ENCODE data around the gene DZANK1. TPM values are rescaled to one million over a fixed set of nuclear protein-coding genes. Genes with fewer than 3 reads are reported as not detected.

Gene DZANK1
- polyA plus RNA-seq, 1 donor from 2014 or later: 10.6 TPM

DNA sequence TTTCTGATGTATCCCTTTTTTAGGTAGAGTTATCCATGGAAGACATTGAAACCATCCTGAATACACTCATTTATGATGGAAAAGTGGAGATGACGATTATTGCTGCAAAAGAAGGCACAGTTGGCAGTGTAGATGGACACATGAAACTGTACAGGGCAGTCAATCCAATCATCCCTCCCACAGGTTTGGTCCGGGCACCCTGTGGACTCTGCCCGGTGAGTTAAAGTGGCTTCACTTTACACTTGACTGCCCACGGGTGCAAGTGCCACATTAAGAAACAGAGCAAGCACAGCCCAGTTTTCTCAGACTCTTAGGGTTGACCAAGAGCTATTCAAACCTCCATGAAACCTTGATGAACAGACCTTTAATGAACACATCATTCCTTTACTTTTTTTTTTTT lies 14.8 kb upstream of the DZANK1 start:
- H3K9me3 ChIP-seq (ENCODE audit: low read length): no peaks in the 10 kb centered on the region
- no peak for TF ChIP-seq EZH2 (IDR thresholded peaks at IDR 0.05; ENCODE audit: borderline replicate concordance, insufficient read depth, low read length, poor library complexity, severe bottlenecking)
- TF ChIP-seq RAD21 (conservative IDR thresholded peaks at IDR 0.05): no peak
- no peak for TF ChIP-seq CTCF (IDR thresholded peaks at IDR 0.05; ENCODE audit: poor library complexity, severe bottlenecking)
- no peak for TF ChIP-seq REST (IDR thresholded peaks at IDR 0.05; ENCODE audit: borderline replicate concordance)
- no peak for TF ChIP-seq SMC3 (conservative IDR thresholded peaks at IDR 0.05; ENCODE audit: poor library complexity)
- no peak for TF ChIP-seq MXI1 (conservative IDR thresholded peaks at IDR 0.05; ENCODE audit: poor library complexity, severe bottlenecking)
- no peak for TF ChIP-seq TAF1 (IDR thresholded peaks at IDR 0.05; ENCODE audit: low read depth)
- no peak for TF ChIP-seq POLR2AphosphoS5 (IDR thresholded peaks at IDR 0.05)
- no peak for TF ChIP-seq EP300 (conservative IDR thresholded peaks at IDR 0.05; ENCODE audit: poor library complexity, severe bottlenecking)
- H3K36me3 ChIP-seq (ENCODE audit: insufficient read depth, low read length): no peaks in the 10 kb centered on the region
- H3K4me3 ChIP-seq (ENCODE audit: low read length): no peak overlapping the region
- H3K9me2 ChIP-seq (ENCODE audit: insufficient read depth, low read length): no peaks in the 10 kb centered on the region
- H3K4me2 ChIP-seq (ENCODE audit: low read length): no peak overlapping the region
- H3F3A ChIP-seq (ENCODE audit: insufficient read depth, low read length, poor library complexity, severe bottlenecking): no peaks in the 10 kb centered on the region
- H3K79me2 ChIP-seq (replicated peaks; ENCODE audit: insufficient read depth, low read length): no peaks in the 10 kb centered on the region
- H3K27me3 ChIP-seq (ENCODE audit: insufficient read depth, low read depth, low read length): no peaks in the 10 kb centered on the region
- no peak overlapping the region for H3K9ac ChIP-seq (ENCODE audit: low read length)
- H3K27ac ChIP-seq (ENCODE audit: low read length): no peak overlapping the region
- H2AFZ ChIP-seq (ENCODE audit: low read depth, low read length): no peak overlapping the region
- H4K20me1 ChIP-seq (ENCODE audit: insufficient read depth): no peaks in the 10 kb centered on the region

- H3F3A ChIP-seq (ENCODE audit: insufficient read depth, low read length, poor library complexity, severe bottlenecking): no peaks in the 10 kb centered on the region
- H3K9ac ChIP-seq (ENCODE audit: low read length): no peak overlapping the region
- no peaks in the 10 kb centered on the region for H3K79me2 ChIP-seq (replicated peaks; ENCODE audit: insufficient read depth, low read length)
- H3K4me3 ChIP-seq (ENCODE audit: low read length): no peak overlapping the region
- H3K27ac ChIP-seq (ENCODE audit: low read length): no peak overlapping the region
- no peaks in the 10 kb centered on the region for H3K9me3 ChIP-seq (ENCODE audit: low read length)
- H4K20me1 ChIP-seq (ENCODE audit: insufficient read depth): no peaks in the 10 kb centered on the region
- no peak overlapping the region for H2AFZ ChIP-seq (ENCODE audit: low read depth, low read length)
- no peak for TF ChIP-seq RAD21 (conservative IDR thresholded peaks at IDR 0.05)
- no peak for TF ChIP-seq POLR2AphosphoS5 (IDR thresholded peaks at IDR 0.05)
- TF ChIP-seq EP300 (conservative IDR thresholded peaks at IDR 0.05; ENCODE audit: poor library complexity, severe bottlenecking): no peak
- no peak for TF ChIP-seq TAF1 (IDR thresholded peaks at IDR 0.05; ENCODE audit: low read depth)
- no peak for TF ChIP-seq EZH2 (IDR thresholded peaks at IDR 0.05; ENCODE audit: borderline replicate concordance, insufficient read depth, low read length, poor library complexity, severe bottlenecking)
- no peak for TF ChIP-seq REST (IDR thresholded peaks at IDR 0.05; ENCODE audit: borderline replicate concordance)
- TF ChIP-seq SMC3 (conservative IDR thresholded peaks at IDR 0.05; ENCODE audit: poor library complexity): no peak
- no peak for TF ChIP-seq CTCF (IDR thresholded peaks at IDR 0.05; ENCODE audit: poor library complexity, severe bottlenecking)
- TF ChIP-seq MXI1 (conservative IDR thresholded peaks at IDR 0.05; ENCODE audit: poor library complexity, severe bottlenecking): no peak
- no peaks in the 10 kb centered on the region for H3K36me3 ChIP-seq (ENCODE audit: insufficient read depth, low read length)
- H3K27me3 ChIP-seq (ENCODE audit: insufficient read depth, low read depth, low read length): no peaks in the 10 kb centered on the region
- no peak overlapping the region for H3K4me2 ChIP-seq (ENCODE audit: low read length)
- H3K9me2 ChIP-seq (ENCODE audit: insufficient read depth, low read length): no peaks in the 10 kb centered on the region
These were observed 11.0 kb upstream of the DZANK1 start for GRCh38 chr20:18477821-18478220.
